Measurements from ENCODE around the gene MPZL1.

DNA sequence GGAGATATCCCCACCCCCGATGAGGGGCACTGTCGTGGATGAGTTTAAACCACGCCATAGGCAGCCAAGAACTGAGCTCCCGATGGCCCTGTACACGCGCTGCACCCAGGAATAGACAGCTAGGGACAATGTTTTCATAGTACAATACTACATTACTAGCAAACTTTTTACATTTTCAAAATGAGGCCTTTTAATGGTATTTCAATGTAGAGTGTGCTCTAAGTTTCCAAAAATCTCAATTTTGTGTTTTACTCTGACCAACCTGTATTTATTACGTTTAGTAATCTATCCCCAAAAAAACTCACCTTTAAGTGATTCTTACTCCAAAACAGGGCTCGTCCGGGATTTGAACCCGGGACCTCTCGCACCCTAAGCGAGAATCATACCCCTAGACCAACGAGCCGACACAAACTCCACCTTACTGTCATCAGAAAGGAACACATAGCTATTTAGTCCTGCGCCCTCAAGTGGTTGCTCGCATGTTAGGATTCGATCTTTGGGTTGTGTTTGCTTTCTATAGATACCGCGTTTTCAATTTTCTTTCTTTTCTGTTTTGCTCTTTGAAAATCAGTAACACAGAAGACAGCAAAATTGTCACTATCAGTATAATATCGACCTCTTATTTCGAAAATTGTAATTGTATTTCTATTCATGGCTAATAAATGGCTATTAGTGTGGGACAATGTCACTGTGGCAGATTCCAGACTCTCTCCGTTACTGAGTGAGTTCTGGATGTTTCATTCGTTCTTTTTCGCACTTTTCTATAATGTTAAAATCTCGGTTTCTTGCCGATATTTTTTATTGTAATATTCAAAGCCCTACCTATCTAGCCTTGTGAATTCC is 6.4 kb upstream of the MPZL1 start:
- TF ChIP-seq, protein P1, sequence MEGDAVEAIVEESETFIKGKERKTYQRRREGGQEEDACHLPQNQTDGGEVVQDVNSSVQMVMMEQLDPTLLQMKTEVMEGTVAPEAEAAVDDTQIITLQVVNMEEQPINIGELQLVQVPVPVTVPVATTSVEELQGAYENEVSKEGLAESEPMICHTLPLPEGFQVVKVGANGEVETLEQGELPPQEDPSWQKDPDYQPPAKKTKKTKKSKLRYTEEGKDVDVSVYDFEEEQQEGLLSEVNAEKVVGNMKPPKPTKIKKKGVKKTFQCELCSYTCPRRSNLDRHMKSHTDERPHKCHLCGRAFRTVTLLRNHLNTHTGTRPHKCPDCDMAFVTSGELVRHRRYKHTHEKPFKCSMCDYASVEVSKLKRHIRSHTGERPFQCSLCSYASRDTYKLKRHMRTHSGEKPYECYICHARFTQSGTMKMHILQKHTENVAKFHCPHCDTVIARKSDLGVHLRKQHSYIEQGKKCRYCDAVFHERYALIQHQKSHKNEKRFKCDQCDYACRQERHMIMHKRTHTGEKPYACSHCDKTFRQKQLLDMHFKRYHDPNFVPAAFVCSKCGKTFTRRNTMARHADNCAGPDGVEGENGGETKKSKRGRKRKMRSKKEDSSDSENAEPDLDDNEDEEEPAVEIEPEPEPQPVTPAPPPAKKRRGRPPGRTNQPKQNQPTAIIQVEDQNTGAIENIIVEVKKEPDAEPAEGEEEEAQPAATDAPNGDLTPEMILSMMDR (IDR thresholded peaks at IDR 0.05), result peak; percentile 95 to 96 (median 95)
- TF ChIP-seq POLR2AphosphoS5 (IDR thresholded peaks at IDR 0.05), result peak; percentile 48 to 88 (median 72)

All from breast epithelium (tissue), 3 donors.